Measurements from ENCODE around the gene FOXO6.

- TF ChIP-seq CTCF (IDR thresholded peaks at IDR 0.05; ENCODE audit: low read length) (no peak), EZH2 (IDR thresholded peaks at IDR 0.05; ENCODE audit: borderline replicate concordance, low read length) (no peak)
Observed at GRCh38 chr1:41390166-41390565, 28.9 kb downstream of the FOXO6 start.
